CD4-positive, alpha-beta T cell (primary cell): Measurements from ENCODE around the gene NRXN2. TPM values are rescaled to one million over a fixed set of nuclear protein-coding genes. Genes with fewer than 3 reads are reported as not detected.
A peak's percentile ranks its signal among the peaks of the same experiment; 100 is the strongest.

Experiments
- ATAC-seq: fragments of 200-7000 bp; cut with Tn5 transposase; one replicate; pipeline ENCODE4 v1.10.0; 2022; ENCODE audit warnings: mild to moderate bottlenecking; ENCODE audit not compliant: poor library complexity
- CTCF ChIA-PET: fragments of 350-600 bp; sonication (Branson Sonifier 250); formaldehyde crosslinking; loops from one replicate; lab custom pipeline; 2021; ENCODE audit warnings: antibody characterized with exemption, inconsistent platforms; lab: Charles Lee
- POLR2A ChIA-PET: fragments of 350-600 bp; sonication (Branson Sonifier 250); formaldehyde crosslinking; loops from one replicate; lab custom pipeline; 2021; ENCODE audit warnings: antibody characterized with exemption, inconsistent platforms; lab: Charles Lee
- DNase-seq, 14 experiments: peaks; one replicate each; pipeline ENCODE4 v3.0.0-alpha.2; 2013 to 2020; ENCODE audit warnings: mixed read lengths in 2 of 14
- H3K27ac ChIP-seq, 2 donors: one replicate each; pipeline versions ENCODE4 v1.5.1 to v1.7.0; 2013; ENCODE audit warnings: low read length in 2 of 2, low read depth in 1 of 2, mild to moderate bottlenecking in 1 of 2
- H3K27me3 ChIP-seq, 2 experiments: 1 replicate in 1 of 2; 2 replicates in 1 of 2; pipeline versions ENCODE4 v1.6.1 to v1.7.0; 2013; ENCODE audit warnings: low read length in 2 of 2, control low read depth in 1 of 2, mild to moderate bottlenecking in 1 of 2, moderate library complexity in 1 of 2; ENCODE audit not compliant: insufficient read depth in 2 of 2, control insufficient read depth in 1 of 2
- H3K36me3 ChIP-seq: one replicate; pipeline ENCODE4 v1.6.1; 2013; ENCODE audit warnings: low read length, control low read depth; ENCODE audit not compliant: insufficient read depth
- H3K4me1 ChIP-seq: one replicate; pipeline ENCODE4 v1.6.1; 2013; ENCODE audit warnings: low read length, control low read depth; ENCODE audit not compliant: insufficient read depth
- H3K4me3 ChIP-seq: one replicate; pipeline ENCODE4 v1.5.1; 2013; ENCODE audit warnings: mild to moderate bottlenecking, low read length, moderate library complexity
- H3K9me3 ChIP-seq, 2 experiments: 1 replicate in 1 of 2; 2 replicates in 1 of 2; pipeline versions ENCODE4 v1.6.1 to v1.7.0; 2013; ENCODE audit warnings: low read length in 2 of 2, mild to moderate bottlenecking in 2 of 2, control low read depth in 1 of 2, moderate library complexity in 1 of 2; ENCODE audit not compliant: control insufficient read depth in 1 of 2, insufficient read depth in 1 of 2
- H3K27ac Mint-ChIP-seq: one replicate; pipeline ENCODE4 v1.8.0; 2020; ENCODE audit warnings: mixed read lengths
- H3K27me3 Mint-ChIP-seq: one replicate; pipeline ENCODE4 v1.8.0; 2021; ENCODE audit warnings: mixed read lengths
- H3K36me3 Mint-ChIP-seq: one replicate; pipeline ENCODE4 v1.8.0; 2021; ENCODE audit warnings: low read depth, mixed read lengths
- H3K4me1 Mint-ChIP-seq: one replicate; pipeline ENCODE4 v1.8.0; 2021; ENCODE audit warnings: low read depth, mixed read lengths
- H3K4me3 Mint-ChIP-seq: one replicate; pipeline ENCODE4 v1.8.0; 2020; ENCODE audit warnings: mild to moderate bottlenecking, mixed read lengths
- H3K9me3 Mint-ChIP-seq: one replicate; pipeline ENCODE4 v1.8.0; 2020; ENCODE audit warnings: mixed read lengths
- intact Hi-C, 2 experiments: fragments of 100-400 bp; cut with DNase I in 1 of 2; cut with micrococcal nuclease in 1 of 2; formaldehyde crosslinking; loops; one replicate each; pipeline versions ENCODE4 v1.15.1 to v1.9.0; 2023 to 2025; cut with DNase I, micrococcal nuclease
- total RNA-seq, 174 experiments: library from RNA in 2 of 174; stranded (reverse) in 2 of 174; gene quantifications; one replicate each; pipeline ENCODE4 v1.2.3 and lab custom pipeline; 2021 to 2026
- TF ChIP-seq, protein P1 (sequence below): fragments of 200-600 bp; IDR thresholded peaks from one replicate; pipeline ENCODE4 v1.8.0; 2022; ENCODE audit warnings: antibody characterized with exemption, mild to moderate bottlenecking

NRXN2 gene
- total RNA-seq, 2 experiments from 2014 or later = 0.05 to 0.31 TPM

DNA sequence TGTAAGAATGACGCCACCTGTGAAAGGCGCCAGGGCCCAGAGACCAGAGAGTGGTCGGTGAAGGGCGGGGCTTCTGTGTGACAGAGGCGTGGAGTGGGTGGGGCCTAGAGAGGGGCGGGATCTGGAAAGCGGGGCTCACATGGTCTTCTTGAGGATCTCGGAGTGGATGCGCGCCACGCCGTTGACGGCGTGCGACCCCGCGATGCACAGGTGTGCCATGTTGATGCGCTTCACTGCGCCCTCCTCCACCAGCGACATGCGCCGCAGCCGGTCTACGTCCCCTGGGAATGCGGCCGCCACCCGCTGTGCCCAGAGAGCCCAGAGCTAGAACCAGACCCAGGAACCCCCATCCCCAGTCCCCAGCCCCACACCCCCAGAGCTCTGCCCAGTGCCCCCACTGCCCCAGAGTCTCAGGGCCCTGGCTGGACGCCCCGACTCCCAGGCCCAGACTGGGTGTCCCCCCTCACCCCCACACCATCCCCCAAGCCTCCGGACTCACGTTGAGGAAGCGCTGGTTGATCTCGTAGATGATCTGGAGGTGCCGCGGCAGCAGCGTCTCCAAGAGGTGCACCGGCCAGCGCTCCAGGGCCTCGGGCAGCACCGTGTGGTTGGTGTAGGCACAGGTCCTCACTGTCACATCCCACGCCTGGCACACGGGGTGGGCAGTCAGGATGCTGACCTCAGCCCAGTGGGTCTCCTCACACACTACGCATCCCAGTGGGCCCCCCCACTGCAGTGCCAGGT, 30.6 kb upstream of the NRXN2 start:
- peaks cover 34% of the 10 kb centered on the region for H3K36me3 ChIP-seq
- intact Hi-C loops = no loop called here
- H3K9me3 Mint-ChIP-seq = no peaks in the 10 kb centered on the region
- peaks cover 42% of the 10 kb centered on the region for H3K4me1 ChIP-seq
- H3K27me3 Mint-ChIP-seq = no peaks in the 10 kb centered on the region
- ChIA-PET POLR2A (interaction anchor here (1.0 to 18.7 kb wide), 3 partner anchors 7 to 9 kb away, joined by 3 to 634 read pairs (median 634); partner anchors contain the start of genes PYGM and RASGRP2), CTCF (no interaction called here)
- DNase-seq (peak in 1 of 14 experiments; percentile 45), ATAC-seq (no peak)
- peaks cover 33% of the 10 kb centered on the region for H3K36me3 Mint-ChIP-seq
- no peak overlapping the region for H3K4me3 Mint-ChIP-seq
- H3K4me1 Mint-ChIP-seq = peaks cover 23% of the 10 kb centered on the region
- no peak overlapping the region for H3K27ac ChIP-seq
- TF ChIP-seq, protein P1, sequence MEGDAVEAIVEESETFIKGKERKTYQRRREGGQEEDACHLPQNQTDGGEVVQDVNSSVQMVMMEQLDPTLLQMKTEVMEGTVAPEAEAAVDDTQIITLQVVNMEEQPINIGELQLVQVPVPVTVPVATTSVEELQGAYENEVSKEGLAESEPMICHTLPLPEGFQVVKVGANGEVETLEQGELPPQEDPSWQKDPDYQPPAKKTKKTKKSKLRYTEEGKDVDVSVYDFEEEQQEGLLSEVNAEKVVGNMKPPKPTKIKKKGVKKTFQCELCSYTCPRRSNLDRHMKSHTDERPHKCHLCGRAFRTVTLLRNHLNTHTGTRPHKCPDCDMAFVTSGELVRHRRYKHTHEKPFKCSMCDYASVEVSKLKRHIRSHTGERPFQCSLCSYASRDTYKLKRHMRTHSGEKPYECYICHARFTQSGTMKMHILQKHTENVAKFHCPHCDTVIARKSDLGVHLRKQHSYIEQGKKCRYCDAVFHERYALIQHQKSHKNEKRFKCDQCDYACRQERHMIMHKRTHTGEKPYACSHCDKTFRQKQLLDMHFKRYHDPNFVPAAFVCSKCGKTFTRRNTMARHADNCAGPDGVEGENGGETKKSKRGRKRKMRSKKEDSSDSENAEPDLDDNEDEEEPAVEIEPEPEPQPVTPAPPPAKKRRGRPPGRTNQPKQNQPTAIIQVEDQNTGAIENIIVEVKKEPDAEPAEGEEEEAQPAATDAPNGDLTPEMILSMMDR = no peak
- H3K27me3 ChIP-seq = no peaks in the 10 kb centered on the region
- no peak overlapping the region for H3K27ac Mint-ChIP-seq
- H3K4me3 ChIP-seq = no peak overlapping the region
- no peaks in the 10 kb centered on the region for H3K9me3 ChIP-seq

DNA sequence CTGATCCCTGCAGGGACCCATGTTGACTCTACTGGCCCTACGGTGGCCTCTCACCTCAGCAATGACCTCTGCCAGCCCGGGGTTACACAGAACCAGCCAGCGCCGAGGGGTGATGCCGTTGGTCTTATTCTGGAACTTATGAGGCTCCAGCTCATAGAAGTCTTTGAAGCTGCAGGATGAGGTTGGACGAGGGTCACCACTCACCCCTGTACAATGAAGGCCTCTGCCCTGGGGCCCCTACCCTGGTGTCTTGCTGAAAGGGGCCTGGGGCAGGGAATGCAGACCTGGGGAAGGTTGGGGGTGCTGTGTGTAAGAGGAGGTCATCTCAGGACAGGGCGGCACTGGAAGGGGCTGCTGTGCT, 30.0 kb upstream of the NRXN2 start:
- peaks cover 40% of the 10 kb centered on the region for H3K4me1 ChIP-seq
- DNase-seq (no peak), ATAC-seq (no peak)
- H3K27ac ChIP-seq = no peak overlapping the region
- Mint-ChIP-seq H3K36me3 (peaks cover 37% of the 10 kb centered on the region), H3K9me3 (no peaks in the 10 kb centered on the region), H3K4me1 (peaks cover 23% of the 10 kb centered on the region), H3K27ac (no peak overlapping the region), H3K4me3 (no peak overlapping the region), H3K27me3 (no peaks in the 10 kb centered on the region)
- H3K36me3 ChIP-seq = peaks cover 31% of the 10 kb centered on the region
- no peaks in the 10 kb centered on the region for H3K27me3 ChIP-seq
- ChIA-PET POLR2A (interaction anchor here (1.0 to 18.7 kb wide), 3 partner anchors 8 to 25 kb away, joined by 3 to 634 read pairs (median 10); partner anchors contain the start of genes PYGM, RASGRP2 and SF1), CTCF (interaction anchor here (1.0 kb wide), 1 partner anchor 15 kb away, joined by 4 read pairs; no protein-coding TSS in a partner anchor)
- H3K4me3 ChIP-seq = no peak overlapping the region
- intact Hi-C loops = no loop called here
- no peaks in the 10 kb centered on the region for H3K9me3 ChIP-seq
- TF ChIP-seq, protein P1 = no peak

DNA sequence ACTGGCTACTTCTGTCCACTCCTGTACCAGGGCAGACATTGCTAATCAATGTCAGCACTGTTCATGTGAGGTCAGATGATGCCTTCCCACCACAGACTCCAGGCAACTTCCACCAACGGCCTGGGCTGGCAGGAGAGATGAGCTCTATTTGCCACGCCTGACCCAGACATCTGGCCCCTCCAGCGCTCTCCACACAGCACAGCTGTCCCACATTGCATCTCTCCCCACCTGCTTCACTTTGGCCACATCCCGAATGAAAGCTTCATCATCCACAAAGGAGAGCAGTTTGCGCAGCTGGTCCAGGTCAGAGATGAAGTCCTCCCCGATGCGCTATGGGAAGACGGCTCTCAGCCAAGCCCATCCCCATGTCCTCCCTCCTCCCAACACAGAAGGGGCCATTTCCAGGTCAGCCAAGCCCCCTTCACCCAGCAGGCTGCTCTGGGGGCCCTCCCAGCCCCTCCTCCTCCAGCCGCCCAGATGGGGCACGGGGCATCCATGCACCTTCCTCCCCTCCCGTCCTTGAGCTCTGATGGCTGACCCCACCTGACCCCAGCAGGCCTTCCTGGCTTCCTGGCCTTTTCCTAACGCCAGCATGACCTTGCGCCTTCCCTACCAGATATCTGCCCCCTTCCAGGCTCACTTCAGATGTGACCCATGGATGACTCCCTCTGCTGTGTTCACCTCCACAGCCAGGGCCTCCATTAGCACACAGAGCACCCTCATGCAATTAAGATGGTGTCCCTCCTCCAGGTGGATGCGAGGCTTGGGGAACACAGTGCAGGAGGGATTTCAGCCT, 29.4 kb upstream of the NRXN2 start:
- Histone ChIP-seq H3K27ac (no peak overlapping the region), H3K4me3 (no peak overlapping the region), H3K9me3 (no peaks in the 10 kb centered on the region), H3K4me1 (peaks cover 34% of the 10 kb centered on the region), H3K36me3 (peaks cover 28% of the 10 kb centered on the region), H3K27me3 (no peaks in the 10 kb centered on the region)
- ChIA-PET POLR2A (interaction anchor here (1.0 to 18.7 kb wide), 3 partner anchors 8 to 26 kb away, joined by 3 to 634 read pairs (median 10); partner anchors contain the start of genes PYGM, RASGRP2 and SF1), CTCF (interaction anchor here (1.0 kb wide), 1 partner anchor 16 kb away, joined by 4 read pairs; no protein-coding TSS in a partner anchor)
- Mint-ChIP-seq H3K36me3 (peaks cover 38% of the 10 kb centered on the region), H3K9me3 (no peaks in the 10 kb centered on the region), H3K27ac (no peak overlapping the region), H3K27me3 (no peaks in the 10 kb centered on the region), H3K4me1 (peaks cover 23% of the 10 kb centered on the region), H3K4me3 (peak overlapping the region; percentile 9)
- intact Hi-C loops = no loop called here
- ATAC-seq (no peak), DNase-seq (peak in 1 of 14 experiments; percentile 26)
- TF ChIP-seq, protein P1 = no peak
